PC-9 (cell line): Measurements from ENCODE around the gene AP1B1. TPM values are rescaled to one million over a fixed set of nuclear protein-coding genes. Genes with fewer than 3 reads are reported as not detected.

ENCODE experiments used
- BruUV-seq: library from RNA; stranded (reverse); fragments of 400-500 nt; replicated peaks from 2 replicates; lab custom pipeline; 2021; lab: Mats Ljungman, UMichigan
- CTCF ChIA-PET: fragments of 300-600 bp; sonication (Branson Sonifier 250); formaldehyde crosslinking; loops from one replicate; lab custom pipeline; 2022; ENCODE audit warnings: antibody characterized with exemption; lab: Charles Lee
- POLR2A ChIA-PET: fragments of 300-600 bp; sonication (Branson Sonifier 250); formaldehyde crosslinking; loops from one replicate; lab custom pipeline; 2022; ENCODE audit warnings: antibody characterized with exemption; ENCODE audit not compliant: unreplicated experiment; lab: Charles Lee
- DNase-seq, 2 experiments: peaks; one replicate each; pipeline versions ENCODE4 v3.0.0 to v3.0.0-alpha.2; 2015 to 2022; ENCODE audit warnings: mixed read lengths in 1 of 2
- H2AFZ ChIP-seq: fragments of 200-600 bp; sonication (generic); 2 replicates; pipeline ENCODE4 v1.8.1; 2017; ENCODE audit warnings: antibody characterized with exemption
- H3F3A ChIP-seq: fragments of 200-600 bp; sonication (generic); 2 replicates; pipeline ENCODE4 v1.8.1; 2017; ENCODE audit warnings: antibody characterized with exemption, mild to moderate bottlenecking, low read depth; ENCODE audit not compliant: insufficient read depth
- H3K27ac ChIP-seq: fragments of 200-600 bp; sonication (generic); 2 replicates; pipeline ENCODE4 v1.6.1; 2016; ENCODE audit warnings: mixed run types
- H3K27me3 ChIP-seq: fragments of 200-600 bp; sonication (generic); 2 replicates; pipeline ENCODE4 v1.6.1; 2016; ENCODE audit warnings: low read depth, mixed run types; ENCODE audit not compliant: insufficient read depth
- H3K36me3 ChIP-seq: fragments of 200-600 bp; sonication (generic); 2 replicates; pipeline ENCODE4 v1.6.1; 2016; ENCODE audit warnings: low read depth, mixed run types
- H3K4me1 ChIP-seq: fragments of 200-600 bp; sonication (generic); replicated peaks from 2 replicates; pipeline ENCODE4 v1.6.1; 2016; ENCODE audit warnings: mixed run types; ENCODE audit not compliant: insufficient read depth
- H3K4me2 ChIP-seq: fragments of 200-600 bp; sonication (generic); 2 replicates; pipeline ENCODE4 v1.6.1; 2017; ENCODE audit warnings: mixed run types
- H3K4me3 ChIP-seq: fragments of 200-600 bp; sonication (generic); 2 replicates; pipeline ENCODE4 v1.6.1; 2016; ENCODE audit warnings: mixed run types
- H3K79me2 ChIP-seq: fragments of 200-600 bp; sonication (generic); 2 replicates; pipeline ENCODE4 v1.6.1; 2017; ENCODE audit warnings: low read depth, mixed run types
- H3K9me2 ChIP-seq: fragments of 200-600 bp; sonication (generic); 2 replicates; pipeline ENCODE4 v1.8.1; 2017; ENCODE audit warnings: mild to moderate bottlenecking; ENCODE audit not compliant: insufficient read depth
- H3K9me3 ChIP-seq: fragments of 200-600 bp; sonication (generic); 2 replicates; pipeline ENCODE4 v1.8.1; 2016; ENCODE audit warnings: low read depth; ENCODE audit not compliant: insufficient read depth
- H4K20me1 ChIP-seq: fragments of 200-600 bp; sonication (generic); 2 replicates; pipeline ENCODE4 v1.8.1; 2017; ENCODE audit not compliant: insufficient read depth
- EZH2 ChIP-seq: fragments of 200-600 bp; sonication (generic); IDR thresholded peaks from 2 replicates; pipeline ENCODE4 v1.8.0; 2017; ENCODE audit warnings: antibody characterized with exemption, low read depth
- intact Hi-C: fragments of 100-400 bp; cut with micrococcal nuclease; formaldehyde crosslinking; loops from one replicate; pipeline ENCODE4 v1.10.0; 2022; ENCODE audit not compliant: unreplicated experiment
- total RNA-seq: library from RNA; stranded (reverse); gene quantifications from 2 replicates; pipeline ENCODE4 v1.2.3, GENCODE V29; 2021
- TF ChIP-seq, protein P1 (sequence below): fragments of 200-600 bp; sonication (generic); conservative IDR thresholded peaks from 2 replicates; pipeline ENCODE4 v1.6.1; 2017; ENCODE audit warnings: mixed run types, antibody characterized with exemption, mild to moderate bottlenecking, moderate library complexity

The AP1B1 gene
- total RNA-seq, 1 experiment from 2014 or later, result 50.8 TPM

DNA sequence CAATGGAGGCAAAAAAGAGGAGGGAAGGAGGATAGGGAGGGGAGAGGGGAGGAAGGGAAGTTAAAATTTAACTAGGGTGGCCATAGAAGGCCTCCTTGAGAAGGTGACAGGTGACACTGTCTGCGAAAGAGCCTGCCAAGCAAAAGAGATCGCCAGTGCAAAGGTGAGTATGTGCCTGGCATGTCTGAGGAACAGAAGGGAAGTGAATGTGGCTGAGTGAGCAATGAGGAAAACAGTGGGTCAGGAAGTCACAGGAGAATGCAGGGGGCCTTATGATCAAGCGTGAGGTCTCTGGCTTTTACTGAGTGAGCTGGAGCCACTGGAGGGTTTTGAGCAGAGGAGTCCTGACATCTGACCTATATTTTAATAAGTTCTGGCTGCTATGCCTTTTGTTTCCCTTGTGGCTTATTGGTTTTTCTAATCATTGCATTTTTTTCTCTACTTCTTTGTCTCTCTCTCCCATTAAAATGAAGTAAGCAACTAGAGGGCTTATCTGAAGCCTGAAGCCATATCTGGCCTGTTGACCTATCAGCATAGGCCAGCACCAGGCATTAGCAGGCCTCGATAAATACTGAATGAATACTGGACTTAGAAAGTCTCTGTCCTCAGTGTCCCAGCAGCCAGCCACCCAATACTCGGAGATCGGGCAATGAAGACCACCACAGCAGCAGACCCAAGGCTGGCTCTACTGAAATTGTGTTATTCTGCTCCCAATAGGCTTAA, 5.6 kb downstream of the AP1B1 start:
- TF ChIP-seq, protein P1, sequence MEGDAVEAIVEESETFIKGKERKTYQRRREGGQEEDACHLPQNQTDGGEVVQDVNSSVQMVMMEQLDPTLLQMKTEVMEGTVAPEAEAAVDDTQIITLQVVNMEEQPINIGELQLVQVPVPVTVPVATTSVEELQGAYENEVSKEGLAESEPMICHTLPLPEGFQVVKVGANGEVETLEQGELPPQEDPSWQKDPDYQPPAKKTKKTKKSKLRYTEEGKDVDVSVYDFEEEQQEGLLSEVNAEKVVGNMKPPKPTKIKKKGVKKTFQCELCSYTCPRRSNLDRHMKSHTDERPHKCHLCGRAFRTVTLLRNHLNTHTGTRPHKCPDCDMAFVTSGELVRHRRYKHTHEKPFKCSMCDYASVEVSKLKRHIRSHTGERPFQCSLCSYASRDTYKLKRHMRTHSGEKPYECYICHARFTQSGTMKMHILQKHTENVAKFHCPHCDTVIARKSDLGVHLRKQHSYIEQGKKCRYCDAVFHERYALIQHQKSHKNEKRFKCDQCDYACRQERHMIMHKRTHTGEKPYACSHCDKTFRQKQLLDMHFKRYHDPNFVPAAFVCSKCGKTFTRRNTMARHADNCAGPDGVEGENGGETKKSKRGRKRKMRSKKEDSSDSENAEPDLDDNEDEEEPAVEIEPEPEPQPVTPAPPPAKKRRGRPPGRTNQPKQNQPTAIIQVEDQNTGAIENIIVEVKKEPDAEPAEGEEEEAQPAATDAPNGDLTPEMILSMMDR, result no peak
- TF ChIP-seq EZH2, result no peak
- Histone ChIP-seq H3K4me2 (peak overlapping the region; percentile 5; the same call in 1 of the 2 replicates), H3K9me3 (no peaks in the 10 kb centered on the region)

GRCh38 chr22:29380856-29381255, 7.5 kb downstream of the AP1B1 start:
- no peaks in the 10 kb centered on the region; the same call in 1 of the 2 replicates for H4K20me1 ChIP-seq
- H2AFZ ChIP-seq, result no peak overlapping the region
- DNase-seq, result no peak
- no peak overlapping the region for H3K4me3 ChIP-seq
- intact Hi-C loops, result loop anchor here (10.0 kb wide), 1 partner anchor 76 kb away; the partner anchor contains the start of gene GAS2L1
- H3K36me3 ChIP-seq, result no peaks in the 10 kb centered on the region; the same call in 1 of the 2 replicates
- no TSS peak for BruUV-seq
- TF ChIP-seq, protein P1, result no peak
- TF ChIP-seq EZH2, result no peak
- peaks cover 55% of the 10 kb centered on the region for H3K4me1 ChIP-seq
- peaks cover 69% of the 10 kb centered on the region for H3K79me2 ChIP-seq
- peak overlapping the region; percentile 41 for H3K4me2 ChIP-seq
- H3K9me3 ChIP-seq, result no peaks in the 10 kb centered on the region
- peaks cover 45% of the 10 kb centered on the region for H3F3A ChIP-seq
- no peaks in the 10 kb centered on the region for H3K27me3 ChIP-seq
- POLR2A ChIA-PET, result no interaction called here
- peak overlapping the region; percentile 99 for H3K27ac ChIP-seq
- CTCF ChIA-PET, result no interaction called here
- H3K9me2 ChIP-seq, result no peaks in the 10 kb centered on the region

More for the DNA sequence above, 5.6 kb downstream of the AP1B1 start:
- Histone ChIP-seq H3K27ac (0 out of 2 replicates have a peak overlapping the region, but pooled peaks have one; percentile 9), H3K9me2 (no peaks in the 10 kb centered on the region), H3K27me3 (no peaks in the 10 kb centered on the region), H3F3A (peaks cover 26% of the 10 kb centered on the region), H3K79me2 (peaks cover 84% of the 10 kb centered on the region), H3K4me1 (peaks cover 48% of the 10 kb centered on the region), H2AFZ (no peak overlapping the region), H3K4me3 (no peak overlapping the region), H4K20me1 (no peaks in the 10 kb centered on the region; the same call in 1 of the 2 replicates), H3K36me3 (no peaks in the 10 kb centered on the region; the same call in 1 of the 2 replicates)
- ChIA-PET POLR2A (no interaction called here), CTCF (no interaction called here)
- no TSS peak for BruUV-seq
- intact Hi-C loops, result loop anchor here (10.0 kb wide), 1 partner anchor 78 kb away; the partner anchor contains the start of gene GAS2L1
- no peak for DNase-seq

- ChIA-PET CTCF (no interaction called here), POLR2A (no interaction called here)
- TF ChIP-seq, protein P1, result no peak
- TF ChIP-seq EZH2, result no peak
- peaks cover 62% of the 10 kb centered on the region for H3K4me1 ChIP-seq
- intact Hi-C loops, result loop anchor here (10.0 kb wide), 1 partner anchor 75 kb away; the partner anchor contains the start of gene GAS2L1
- no peak overlapping the region for H2AFZ ChIP-seq
- peaks cover 69% of the 10 kb centered on the region for H3K79me2 ChIP-seq
- peak in 1 of 2 experiments; percentile 74 for DNase-seq
- no peaks in the 10 kb centered on the region; the same call in 1 of the 2 replicates for H3K36me3 ChIP-seq
- peak overlapping the region; percentile 99 for H3K27ac ChIP-seq
- no peak overlapping the region for H3K4me3 ChIP-seq
- H4K20me1 ChIP-seq, result no peaks in the 10 kb centered on the region; the same call in 1 of the 2 replicates
- H3K9me2 ChIP-seq, result no peaks in the 10 kb centered on the region
- no TSS peak for BruUV-seq
- H3K9me3 ChIP-seq, result no peaks in the 10 kb centered on the region
- H3K4me2 ChIP-seq, result peak overlapping the region; percentile 41
- no peaks in the 10 kb centered on the region for H3K27me3 ChIP-seq
- H3F3A ChIP-seq, result peaks cover 51% of the 10 kb centered on the region
Measured at GRCh38 chr22:29380032-29380781, 8.2 kb downstream of the AP1B1 start.
